C4-2B (cell line): ENCODE results near the gene LRRC18.

Source experiments
- ZFX ChIP-seq: fragments of 450-650 bp; IDR thresholded peaks from 2 replicates; pipeline ENCODE4 v1.6.1; 2017
- TF ChIP-seq, protein P1 (sequence below): fragments of 450-650 bp; conservative IDR thresholded peaks from 2 replicates; pipeline ENCODE4 v1.5.1; 2017; ENCODE audit warnings: mild to moderate bottlenecking

- TF ChIP-seq, protein P1, sequence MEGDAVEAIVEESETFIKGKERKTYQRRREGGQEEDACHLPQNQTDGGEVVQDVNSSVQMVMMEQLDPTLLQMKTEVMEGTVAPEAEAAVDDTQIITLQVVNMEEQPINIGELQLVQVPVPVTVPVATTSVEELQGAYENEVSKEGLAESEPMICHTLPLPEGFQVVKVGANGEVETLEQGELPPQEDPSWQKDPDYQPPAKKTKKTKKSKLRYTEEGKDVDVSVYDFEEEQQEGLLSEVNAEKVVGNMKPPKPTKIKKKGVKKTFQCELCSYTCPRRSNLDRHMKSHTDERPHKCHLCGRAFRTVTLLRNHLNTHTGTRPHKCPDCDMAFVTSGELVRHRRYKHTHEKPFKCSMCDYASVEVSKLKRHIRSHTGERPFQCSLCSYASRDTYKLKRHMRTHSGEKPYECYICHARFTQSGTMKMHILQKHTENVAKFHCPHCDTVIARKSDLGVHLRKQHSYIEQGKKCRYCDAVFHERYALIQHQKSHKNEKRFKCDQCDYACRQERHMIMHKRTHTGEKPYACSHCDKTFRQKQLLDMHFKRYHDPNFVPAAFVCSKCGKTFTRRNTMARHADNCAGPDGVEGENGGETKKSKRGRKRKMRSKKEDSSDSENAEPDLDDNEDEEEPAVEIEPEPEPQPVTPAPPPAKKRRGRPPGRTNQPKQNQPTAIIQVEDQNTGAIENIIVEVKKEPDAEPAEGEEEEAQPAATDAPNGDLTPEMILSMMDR, result no peak
- no peak for TF ChIP-seq ZFX
These were observed 32.8 kb downstream of the LRRC18 start for GRCh38 chr10:48906841-48907240.
